Stimulated activated CD8-positive, alpha-beta memory T cell treated with anti-CD3 and anti-CD28 coated beads, Interleukin-15, amount 100 ng/mL, for 24 hours (primary cell): ENCODE measurements around the gene OR10G3.

Source experiments
- DNase-seq: peaks from one replicate; pipeline ENCODE4 v3.0.0-alpha.2; 2020; ENCODE audit warnings: low read depth

OR10G3 gene

DNA sequence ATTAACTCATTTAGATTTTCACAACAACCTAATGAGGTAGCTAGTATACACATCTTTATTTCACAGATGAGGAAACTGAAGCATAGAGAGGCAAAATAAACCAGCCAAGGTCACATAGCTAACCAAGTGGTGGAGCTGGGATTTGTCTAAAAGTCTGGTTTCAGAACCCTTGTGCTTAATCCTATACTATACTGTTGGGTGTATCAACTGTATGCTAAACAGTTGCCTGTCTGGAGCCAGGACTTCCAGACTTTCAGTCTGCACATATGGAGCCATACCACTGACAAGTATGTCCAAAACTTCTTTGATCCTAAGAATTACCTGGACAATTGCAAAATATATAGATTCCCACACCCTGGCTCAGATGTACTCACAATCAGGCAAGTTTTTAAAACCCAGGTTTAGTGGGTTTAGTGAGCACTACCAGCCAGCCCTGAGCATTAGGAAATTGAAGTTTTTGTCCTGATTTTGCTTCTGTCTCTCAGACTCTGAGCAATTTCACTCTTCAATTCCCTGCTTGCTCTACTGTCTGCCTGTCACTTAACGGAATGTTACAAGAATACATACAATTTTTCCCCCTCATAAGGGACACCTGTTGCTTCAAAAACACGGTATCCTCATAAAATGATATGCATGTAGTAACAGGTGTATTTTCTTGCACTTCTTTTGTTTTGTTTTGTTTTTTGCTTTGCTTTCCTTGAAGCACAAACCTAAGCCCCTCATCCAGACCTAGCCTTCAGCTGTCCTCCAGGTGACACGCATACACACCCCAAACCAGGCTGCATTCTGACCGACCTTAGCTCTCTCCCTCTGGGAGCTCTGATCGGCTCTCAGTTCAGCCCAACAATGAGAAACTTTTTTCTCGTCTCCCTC is 44.1 kb downstream of the OR10G3 start:
- DNase-seq: no peak

DNA sequence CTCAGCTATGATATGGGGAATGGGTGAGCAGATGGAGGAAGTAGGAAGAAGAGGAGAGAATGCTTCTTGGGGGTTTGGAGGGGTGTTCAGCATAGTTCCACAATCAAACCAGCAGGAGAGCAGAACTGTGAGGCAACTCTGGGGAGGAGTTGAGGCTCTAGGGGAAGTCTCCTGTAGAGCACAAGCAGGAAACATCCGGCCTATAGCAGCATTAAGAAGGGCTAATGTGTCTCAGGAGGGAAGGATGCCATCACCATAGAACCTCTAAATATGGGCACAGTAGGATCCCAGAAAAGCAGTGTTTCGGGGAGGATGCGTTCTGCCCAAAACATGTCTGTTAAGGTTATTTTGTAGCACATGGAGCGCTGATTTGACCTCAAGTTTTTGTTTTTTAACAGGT is 45.3 kb downstream of the OR10G3 start:
- no peak for DNase-seq

- DNase-seq: no peak
Observed at GRCh38 chr14:21533294-21533693, 46.6 kb downstream of the OR10G3 start.

DNA sequence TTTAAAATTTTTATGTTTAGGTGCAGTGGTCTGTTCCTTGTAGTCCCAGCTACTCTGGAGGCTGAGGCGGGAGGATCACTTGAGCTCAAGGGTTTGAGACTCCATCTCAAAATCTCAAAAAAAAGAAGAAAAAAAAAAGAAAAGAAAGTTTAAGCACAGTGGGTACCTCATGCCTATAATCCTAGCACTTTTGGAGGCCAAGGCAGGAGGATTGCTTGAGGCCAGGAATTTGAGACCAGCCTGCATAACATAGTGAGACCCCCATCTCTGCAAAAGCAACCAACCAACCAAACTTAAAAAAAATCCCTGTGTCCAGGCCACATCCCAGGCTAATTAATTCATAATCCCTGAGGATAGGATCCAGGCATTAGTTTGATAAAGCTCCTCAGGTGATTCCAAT is 50.4 kb downstream of the OR10G3 start:
- DNase-seq: no peak

- no peak for DNase-seq
Observed at GRCh38 chr14:21528381-21529348, 51.2 kb downstream of the OR10G3 start.

DNA sequence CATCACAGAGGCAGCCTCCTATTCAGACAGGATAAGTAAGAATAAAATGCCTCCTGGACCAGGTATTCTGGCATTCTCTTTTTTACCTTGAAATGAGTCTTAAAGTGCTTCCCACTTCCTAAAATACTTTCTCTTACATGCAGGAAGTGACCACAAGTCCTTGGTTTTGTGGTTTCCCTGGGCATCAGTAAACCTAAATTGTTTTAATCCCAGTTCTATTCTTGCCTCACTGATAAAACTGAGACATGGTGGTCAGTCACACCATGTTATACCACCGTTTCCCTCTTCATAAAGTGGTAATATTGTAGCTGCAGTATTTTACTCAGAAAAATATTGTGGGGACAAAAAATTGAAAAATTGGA is 52.6 kb downstream of the OR10G3 start:
- DNase-seq: no peak

GRCh38 chr14:21526672-21527317 is 53.1 kb downstream of the OR10G3 start:
- no peak for DNase-seq

DNA sequence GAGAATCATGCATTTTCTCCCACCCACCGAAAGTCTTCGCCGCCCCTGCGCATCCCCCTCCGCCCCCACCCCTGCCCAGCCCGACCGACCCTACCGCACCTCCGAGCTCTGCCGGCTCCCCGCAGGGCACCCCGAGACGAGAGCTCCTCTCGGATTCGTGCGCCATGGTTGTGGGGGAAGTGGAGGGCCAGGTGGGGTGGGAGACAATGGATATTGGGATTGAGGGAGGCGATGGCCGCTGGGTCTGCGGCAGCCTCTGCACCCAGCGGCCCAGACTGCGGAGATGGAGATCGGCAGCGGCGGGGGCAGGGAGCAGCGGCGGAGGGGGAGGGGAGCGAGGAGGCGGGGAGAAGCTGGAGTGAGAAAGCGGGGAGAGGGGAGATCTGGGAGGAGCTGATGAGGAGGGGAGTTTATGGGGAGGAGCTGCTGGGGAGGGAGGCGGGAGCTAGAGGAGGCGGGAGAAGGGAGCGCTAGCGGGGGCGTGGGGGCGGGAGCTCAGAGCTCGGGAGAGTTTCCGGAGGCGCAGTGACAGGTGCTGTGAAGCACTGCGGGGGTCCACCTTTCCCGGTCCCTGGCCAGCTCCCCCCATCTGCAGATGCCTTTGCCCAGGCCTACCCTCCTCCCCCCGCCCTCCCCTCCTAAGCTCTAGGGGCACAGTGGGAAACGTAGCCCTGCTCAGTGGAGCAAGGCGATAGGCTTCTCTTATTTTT is 53.8 kb downstream of the OR10G3 start, which contains the start of gene SALL2:
SALL2 (minus strand) TSS at position 385 of the 710 bp plus-strand sequence; CDS start at position 166, 219 bp downstream.
- DNase-seq: peak; percentile 31

DNA sequence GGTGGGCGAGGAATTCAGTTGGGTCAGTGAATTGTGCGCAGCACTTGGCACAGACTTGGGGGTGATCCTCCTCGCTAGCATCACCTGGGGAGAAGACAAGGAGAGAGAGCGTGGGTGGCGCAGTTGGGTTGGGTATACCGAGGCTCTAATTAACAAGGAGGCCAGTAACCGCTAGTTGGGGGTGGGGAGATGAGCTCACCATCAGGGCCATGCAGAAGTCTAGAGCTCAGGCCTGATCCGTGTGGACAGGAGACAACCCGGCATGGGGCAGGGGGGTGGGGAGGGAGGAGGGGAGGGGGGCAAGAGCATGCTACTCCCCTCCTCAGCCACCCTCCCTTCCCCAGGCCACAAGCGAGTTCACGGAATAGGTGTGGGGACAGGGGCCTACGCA is 54.3 kb downstream of the OR10G3 start:
- DNase-seq: no peak

- DNase-seq: no peak
Observed at GRCh38 chr14:21524575-21525490, 55.0 kb downstream of the OR10G3 start.

DNA sequence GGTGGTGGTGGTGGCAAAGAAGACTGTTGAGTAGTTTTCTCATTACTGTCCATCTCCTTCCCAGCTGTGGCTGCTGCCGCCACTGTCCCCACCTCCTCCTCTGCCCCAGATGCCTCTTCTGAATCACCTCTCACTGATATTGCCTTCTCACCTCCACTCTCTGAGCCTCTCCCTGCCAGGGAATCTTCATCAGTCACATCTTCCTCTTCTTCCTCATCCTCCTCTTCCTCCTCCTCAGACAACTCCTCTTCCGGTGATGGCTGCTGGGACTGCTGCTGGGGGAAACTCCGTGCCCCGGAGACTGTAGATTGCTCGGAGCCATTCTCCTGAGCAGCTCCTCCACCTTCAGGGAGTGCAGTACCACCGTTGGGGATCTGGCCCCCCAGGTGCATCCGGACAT is 56.7 kb downstream of the OR10G3 start:
- no peak for DNase-seq

- DNase-seq: no peak
Observed at GRCh38 chr14:21521501-21521900, 58.4 kb downstream of the OR10G3 start.

DNA sequence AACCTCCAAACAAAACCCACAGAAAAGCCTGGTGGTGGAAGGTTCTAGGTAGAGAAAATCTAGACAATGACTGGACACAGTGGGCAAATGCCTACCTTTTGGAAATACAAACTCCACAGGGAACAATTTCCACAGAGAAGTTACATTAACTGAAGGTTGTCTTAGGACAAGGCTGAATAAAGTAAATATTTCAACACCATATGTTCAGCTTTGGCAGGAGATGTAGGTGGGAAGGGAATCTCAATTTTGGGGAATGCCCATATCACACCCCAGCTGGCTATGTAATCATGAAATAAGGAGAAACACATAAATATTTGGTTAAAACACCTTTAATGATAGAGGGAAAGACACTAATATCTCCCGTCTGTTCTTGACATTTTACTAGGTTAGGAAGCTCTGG is 59.1 kb downstream of the OR10G3 start:
- no peak for DNase-seq

DNA sequence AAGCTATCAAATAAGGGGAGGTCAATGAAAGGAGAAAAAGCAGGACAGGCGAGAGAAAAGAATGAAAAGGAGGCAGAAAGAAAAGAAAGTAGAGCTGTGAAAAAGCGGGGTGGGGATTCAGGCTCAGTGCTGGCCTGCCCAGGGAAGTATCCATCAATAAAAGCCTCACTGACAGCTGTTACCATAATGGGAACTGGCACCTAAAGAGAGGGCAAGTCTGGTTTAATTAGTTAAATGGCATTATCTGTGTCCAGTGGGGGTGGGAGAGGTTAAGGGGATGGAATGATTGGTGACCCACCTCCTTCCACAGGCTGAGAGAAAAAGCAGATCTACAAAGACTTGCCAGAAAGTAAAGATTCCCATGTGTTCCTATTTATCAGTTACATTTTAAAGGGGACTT is 61.2 kb downstream of the OR10G3 start:
- no peak for DNase-seq
